T1000 (cell line): Measurements from ENCODE around the gene TMEM164.
"Not testable (repeated sequence)": the region's sequence is repeated elsewhere in the genome, so short reads cannot be mapped to it uniquely, and the experiment has no call there.

Source experiments
- DNase-seq: peaks from one replicate; lab custom pipeline; 2025; ENCODE audit warnings: mixed read lengths; lab: John Stamatoyannopoulos, UW

The TMEM164 gene

GRCh38 chrX:110132450-110133114, 129.7 kb downstream of the TMEM164 start:
- no peak for DNase-seq

DNA sequence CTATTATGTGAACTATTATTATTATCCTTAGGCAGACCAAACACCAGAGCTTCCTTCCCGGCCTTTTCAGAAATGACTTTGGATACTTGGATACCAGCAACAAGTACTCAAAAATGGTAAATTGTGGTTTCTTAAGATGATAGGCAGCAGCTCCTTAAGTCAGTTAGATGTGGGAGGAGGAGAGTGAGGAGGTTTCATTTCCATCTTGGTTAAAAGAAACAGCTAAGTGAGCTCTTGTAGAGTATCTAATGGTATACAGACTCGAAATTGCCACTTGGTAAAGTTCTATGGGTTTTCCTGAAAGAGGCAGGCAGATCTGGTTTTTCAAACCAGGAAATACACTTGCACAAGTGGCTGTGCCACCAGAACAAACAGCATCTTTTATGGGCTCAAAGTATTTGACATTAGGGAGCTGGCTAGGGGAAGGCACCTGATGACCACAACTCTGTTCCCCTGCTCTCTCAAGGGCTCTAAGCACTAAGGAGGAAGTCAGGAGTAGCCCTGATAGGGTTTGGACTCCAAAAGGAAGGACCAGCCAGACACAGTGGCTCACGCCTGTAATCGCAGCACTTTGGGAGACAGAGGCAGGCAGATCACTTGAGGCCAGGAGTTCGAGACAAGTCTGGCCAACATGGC, 130.9 kb downstream of the TMEM164 start:
- DNase-seq = no peak

GRCh38 chrX:110135618-110136017, 132.7 kb downstream of the TMEM164 start:
- DNase-seq = no peak

DNA sequence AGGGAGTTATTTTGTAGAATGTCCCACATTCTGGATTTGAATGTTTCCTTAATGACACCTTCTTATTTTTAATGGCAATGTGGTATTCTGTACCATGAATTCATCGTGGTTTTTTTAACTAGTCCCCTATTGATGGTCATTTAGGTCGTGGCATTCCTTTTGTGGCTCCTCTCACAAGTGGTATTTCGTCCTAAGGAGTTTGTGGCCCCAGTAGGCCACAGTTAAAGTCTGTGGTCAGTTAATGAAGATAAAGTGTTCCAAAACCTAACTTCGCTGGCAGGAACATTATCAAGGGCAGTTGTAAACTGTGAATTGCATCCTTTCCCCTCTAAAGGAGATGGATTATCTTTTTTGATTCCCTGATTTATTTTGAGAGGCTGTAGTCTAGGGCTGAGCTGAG, 133.2 kb downstream of the TMEM164 start:
- DNase-seq = no peak

DNA sequence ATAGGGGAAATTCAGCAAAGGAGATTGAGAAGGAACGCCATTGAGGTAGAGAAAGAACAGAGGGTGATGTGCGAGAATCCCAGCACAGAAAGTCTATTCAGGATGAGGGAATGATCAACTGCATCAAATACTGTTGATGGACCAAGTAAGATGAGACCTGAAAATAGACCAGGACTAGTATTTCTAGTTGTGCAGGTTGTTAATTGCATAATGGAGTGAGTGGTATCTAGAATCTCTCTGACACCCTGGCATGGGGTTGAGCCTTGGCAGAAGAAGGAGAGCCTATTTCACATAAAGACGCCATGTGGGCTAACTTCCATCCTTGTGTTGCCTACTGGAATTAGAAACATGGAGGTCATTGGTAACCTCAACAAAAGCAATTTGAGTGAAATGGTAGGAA, 135.6 kb downstream of the TMEM164 start:
- DNase-seq = no peak

DNA sequence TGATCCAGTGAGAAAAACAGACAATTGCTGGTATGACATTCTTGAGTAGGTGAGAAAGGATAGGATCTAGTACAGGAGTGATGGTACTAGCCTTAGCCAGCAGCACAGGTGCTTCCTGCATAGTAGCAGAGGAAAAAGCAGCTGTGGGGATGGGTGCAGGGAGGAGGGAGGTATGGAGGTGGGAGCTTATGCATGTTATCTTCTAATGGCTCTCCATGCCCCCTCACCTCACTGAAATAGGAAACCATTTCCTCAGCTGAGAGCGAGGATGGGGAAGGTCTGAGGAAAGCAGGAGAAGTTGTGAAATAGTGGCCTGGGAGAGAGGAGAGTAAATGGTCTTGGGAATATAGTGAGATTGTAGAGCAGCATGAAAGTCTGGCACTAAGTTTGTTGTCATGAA, 136.3 kb downstream of the TMEM164 start:
- no peak for DNase-seq

- no peak for DNase-seq
Observed at GRCh38 chrX:110142096-110142495, 139.2 kb downstream of the TMEM164 start.

DNA sequence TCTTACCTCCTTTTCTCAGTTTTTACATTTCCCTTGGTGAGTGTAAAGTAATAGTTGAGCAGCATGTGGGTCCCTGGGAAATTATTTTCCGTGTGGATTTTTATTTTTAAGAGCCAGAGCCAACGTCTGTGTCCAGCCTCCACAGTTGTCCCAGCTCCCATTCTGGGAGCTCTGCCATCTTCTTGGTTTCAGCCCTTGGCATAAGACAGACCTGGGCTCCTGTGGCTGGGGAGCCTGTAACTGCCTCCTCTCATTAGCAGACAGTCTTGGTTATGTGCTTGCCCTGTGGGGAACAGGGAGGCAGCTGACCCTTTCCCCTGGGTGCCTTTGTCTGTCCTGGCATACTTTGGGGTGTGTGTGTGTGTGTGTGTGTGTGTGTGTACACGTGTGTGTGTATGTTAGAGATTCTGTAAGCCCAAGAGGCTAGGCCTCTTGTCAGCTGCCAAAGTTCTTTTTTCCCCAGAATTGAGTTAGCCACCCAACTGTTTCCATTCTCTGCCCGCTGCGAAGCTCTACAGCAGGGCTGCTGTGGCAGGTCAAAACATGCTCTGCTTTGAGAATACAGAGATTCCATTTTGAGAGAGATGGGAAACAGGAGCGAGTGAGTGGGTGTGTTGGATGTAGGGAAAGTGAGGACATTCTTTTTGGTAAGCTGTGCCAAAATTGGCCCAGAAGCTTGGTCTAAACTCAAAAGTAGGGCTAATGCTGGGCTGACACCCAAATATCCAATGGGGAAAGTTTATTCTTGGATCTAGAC, 140.7 kb downstream of the TMEM164 start:
- DNase-seq = no peak

DNA sequence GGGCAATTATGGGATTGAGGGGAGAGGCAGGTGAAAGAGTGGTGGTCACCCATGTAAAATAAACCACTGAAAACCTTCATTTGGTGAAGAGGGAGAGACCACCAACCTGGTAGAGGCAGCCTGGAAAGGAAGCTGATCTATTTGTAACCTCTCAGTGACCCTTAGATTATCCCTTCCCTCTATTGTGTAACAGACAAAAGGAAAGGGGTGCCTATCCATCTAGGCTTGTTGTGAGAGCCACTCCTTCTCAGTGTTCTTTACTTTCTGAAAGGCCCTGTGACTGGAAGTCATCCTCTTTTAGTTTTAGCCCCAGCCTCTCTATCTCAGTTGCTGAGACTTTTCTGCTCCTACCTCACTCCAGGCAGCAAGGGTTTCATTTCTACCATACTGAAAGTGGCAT, 142.4 kb downstream of the TMEM164 start:
- DNase-seq = no peak

- no peak for DNase-seq
Observed at GRCh38 chrX:110145854-110146253, 142.9 kb downstream of the TMEM164 start.

DNA sequence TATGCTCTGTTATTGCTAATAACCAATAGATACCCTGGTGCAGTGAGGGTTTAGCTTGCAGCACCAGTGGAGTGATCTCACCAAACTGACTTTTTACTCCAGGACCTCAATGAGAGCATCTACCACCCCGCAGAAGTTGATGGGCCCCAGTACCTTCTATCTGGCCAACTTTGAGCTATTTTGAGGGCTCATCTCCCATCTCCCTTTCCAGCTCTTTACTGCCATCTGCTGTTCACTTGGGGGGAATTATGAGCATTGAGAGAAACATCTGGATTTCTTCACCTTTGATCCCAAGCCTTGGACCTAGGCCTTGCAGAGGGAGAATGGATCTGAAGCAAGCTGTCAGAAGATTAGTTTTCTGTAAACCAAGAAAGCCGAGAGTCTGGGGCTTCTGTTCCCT, 143.6 kb downstream of the TMEM164 start:
- no peak for DNase-seq

DNA sequence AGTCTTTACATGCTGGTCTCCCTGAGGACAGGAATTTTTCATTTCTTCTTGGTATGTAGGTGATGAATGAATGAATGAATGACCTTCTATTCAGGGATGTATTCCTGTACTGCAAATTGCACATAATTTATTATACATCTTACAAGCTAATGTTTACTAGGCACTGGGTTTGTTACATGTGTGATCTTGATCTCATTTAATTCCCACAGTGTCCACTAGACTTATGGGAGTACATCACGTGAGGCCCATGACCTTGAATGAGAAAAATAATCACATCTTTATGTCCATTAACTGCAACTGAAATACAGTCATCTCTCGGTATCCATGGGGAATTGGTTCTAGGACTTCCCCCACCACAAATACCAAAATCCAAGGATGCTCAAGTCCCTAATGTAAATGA, 150.3 kb downstream of the TMEM164 start:
- DNase-seq = no peak

DNA sequence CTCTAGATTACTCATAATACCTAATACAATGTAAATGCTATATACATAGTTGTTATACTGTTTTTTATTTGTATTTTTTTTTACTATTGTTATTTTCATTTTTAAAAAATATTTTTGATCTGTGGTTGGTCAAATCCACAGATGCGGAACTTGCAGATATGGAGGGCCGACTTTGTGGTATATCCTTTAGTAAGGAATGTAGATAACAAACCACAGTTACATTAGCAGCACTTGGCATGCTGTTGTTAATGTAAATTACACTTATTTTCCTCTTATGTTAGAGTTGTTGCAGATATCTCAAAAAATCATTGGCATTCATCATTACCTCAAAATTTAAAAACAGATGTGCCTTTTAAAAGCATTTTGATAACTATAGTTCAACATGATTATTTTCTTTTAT, 151.0 kb downstream of the TMEM164 start:
- no peak for DNase-seq

DNA sequence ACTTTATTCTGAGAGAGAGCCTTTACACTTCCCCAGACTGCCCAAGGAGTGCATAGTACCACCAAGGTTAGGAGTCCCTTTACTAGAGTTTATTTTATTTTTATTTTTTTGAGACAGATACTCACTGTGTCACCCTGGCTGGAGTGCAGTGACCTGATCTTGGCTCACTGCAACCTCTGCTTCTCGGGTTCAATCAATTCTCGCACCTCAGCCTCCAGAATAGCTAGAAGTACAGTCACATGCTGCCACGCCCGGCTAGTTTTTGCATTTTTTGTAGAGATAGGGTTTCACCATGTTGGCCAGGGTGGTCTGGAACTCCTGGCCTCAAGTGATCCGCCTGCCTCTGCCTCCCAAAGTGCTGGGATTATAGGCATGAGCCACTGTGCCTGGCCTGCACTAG, 151.4 kb downstream of the TMEM164 start:
- not testable (repeated sequence) for DNase-seq

DNA sequence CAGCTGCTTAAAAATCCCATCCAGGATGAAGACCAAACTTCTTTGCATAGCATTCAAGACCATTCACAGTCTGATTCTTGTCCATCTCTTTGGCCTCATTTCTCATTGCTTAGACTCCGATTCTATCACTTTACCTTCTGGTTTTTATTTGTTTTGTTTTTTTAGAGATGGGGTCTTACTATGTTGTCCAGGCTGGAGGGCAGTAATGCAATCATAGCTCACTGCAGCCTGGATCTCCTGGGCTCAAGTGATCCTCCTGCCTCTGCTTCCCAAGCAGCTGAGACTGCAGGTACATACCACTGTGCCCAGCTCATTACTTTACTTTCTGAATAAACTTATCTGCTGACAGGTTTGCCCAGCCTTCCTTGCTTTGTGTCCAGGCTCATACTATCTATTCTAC, 152.8 kb downstream of the TMEM164 start:
- no peak for DNase-seq

DNA sequence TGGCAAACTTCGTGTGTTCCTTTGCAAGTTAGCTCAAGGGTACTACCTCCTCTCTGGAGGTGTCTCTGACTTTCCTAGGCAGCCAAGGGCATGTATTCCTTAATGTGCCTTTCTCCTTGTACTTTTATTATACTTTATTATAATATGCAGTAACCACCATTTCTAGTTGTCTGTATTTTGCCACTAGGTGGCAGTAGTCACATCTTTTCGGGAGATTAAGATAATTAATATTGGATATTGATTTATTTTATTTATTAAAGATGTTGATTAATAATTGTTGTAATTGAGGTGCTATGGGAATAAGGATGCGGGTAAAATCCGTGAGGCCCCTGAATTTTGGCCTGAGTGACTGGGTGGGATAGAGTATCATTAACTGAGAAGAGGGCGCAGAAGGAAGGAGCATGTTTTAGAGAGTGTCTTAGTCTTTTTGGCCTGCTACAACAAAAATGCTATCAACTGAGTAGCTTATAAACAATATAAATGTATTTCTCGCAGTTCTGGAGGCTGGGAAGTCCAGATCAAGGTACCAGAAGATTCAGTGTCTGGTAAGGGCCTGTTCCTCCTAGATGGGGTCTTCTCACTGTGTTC, 153.3 kb downstream of the TMEM164 start:
- DNase-seq = no peak

- no peak for DNase-seq
Observed at GRCh38 chrX:110157444-110157843, 154.5 kb downstream of the TMEM164 start.

GRCh38 chrX:110159235-110159634, 156.3 kb downstream of the TMEM164 start:
- no peak for DNase-seq

DNA sequence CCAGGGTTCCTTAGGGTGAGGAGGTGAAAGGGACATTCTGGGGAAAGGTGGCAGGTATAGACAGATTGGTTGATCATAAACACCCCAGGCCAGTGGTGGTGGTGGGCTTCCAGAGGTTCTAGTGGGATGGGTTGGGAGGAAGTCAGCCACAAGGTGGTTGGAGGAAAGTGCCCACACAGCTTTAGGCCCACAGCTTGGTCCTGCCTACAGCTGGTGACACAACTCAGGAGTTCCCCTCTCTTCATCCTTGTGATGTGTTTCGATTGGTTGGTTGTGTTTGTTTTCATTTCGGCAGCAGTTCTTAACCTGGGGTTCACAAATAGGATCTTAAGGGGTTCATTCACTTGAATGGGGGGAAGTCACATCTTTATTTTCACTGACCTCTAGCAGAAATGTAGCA, 157.0 kb downstream of the TMEM164 start:
- DNase-seq = no peak

GRCh38 chrX:110161361-110161686, 158.4 kb downstream of the TMEM164 start:
- DNase-seq = no peak

DNA sequence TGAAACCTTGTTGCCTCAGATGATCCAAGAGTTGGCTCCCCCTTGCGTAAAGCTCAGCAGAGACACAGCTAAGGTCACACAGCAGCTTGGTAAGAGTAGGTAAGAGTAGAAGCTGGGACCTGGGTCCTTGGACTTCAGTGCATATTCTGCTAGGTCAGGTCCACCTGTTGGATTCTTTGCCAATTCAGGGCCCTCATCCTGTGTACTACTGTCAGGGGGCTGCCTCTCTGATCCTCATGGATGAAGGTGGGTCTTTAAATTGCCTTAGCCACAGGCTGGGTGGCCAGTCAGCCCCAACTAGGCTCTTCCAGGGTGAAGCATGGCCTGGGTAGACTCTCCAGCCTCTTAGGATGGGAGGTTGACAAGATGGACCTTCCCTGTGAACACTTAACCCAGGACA, 159.2 kb downstream of the TMEM164 start:
- no peak for DNase-seq

GRCh38 chrX:110162867-110163266, 160.0 kb downstream of the TMEM164 start:
- no peak for DNase-seq

DNA sequence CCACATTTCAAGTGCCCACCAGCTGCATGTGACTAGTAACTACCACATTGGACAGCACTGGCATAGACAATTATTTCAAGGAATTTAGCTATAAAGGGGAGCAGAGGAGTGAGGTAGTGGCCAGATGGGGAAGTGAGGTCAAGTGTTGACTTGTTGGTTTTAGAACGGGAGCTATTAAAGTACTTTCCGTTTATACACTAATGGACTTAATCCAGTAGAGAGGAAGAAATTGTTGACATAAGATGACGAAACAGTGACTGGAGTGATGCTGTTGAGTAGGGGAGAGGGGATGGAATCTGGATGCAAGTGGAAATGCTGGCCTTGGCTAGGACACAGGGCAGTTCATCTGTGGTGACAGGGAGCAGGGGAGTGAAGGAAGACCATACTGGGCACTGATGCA, 160.6 kb downstream of the TMEM164 start:
- no peak for DNase-seq
